Measurements from ENCODE around the gene SF3B2.
A peak's percentile ranks its signal among the peaks of the same experiment; 100 is the strongest.
"Not testable (repeated sequence)": the region's sequence is repeated elsewhere in the genome, so short reads cannot be mapped to it uniquely, and the experiment has no call there.

The SF3B2 gene

GRCh38 chr11:66112601-66113499, 60.7 kb downstream of the SF3B2 start:
- peak; percentile 29 for DNase-seq

- not testable (repeated sequence) for DNase-seq
Measured at GRCh38 chr11:66114957-66115356, 62.8 kb downstream of the SF3B2 start.

- DNase-seq = no peak
Measured at GRCh38 chr11:66115638-66116301, 63.6 kb downstream of the SF3B2 start.

- no peak for DNase-seq
Measured at GRCh38 chr11:66116576-66117361, 64.6 kb downstream of the SF3B2 start.

GRCh38 chr11:66118847-66119246, 66.7 kb downstream of the SF3B2 start:
- peak; percentile 4 for DNase-seq

All from NCI-H510A treated with DMSO at 0.1 percent for 48 hours (cell line).